HG03565 (cell line): ENCODE results near the gene CLIP1.
A peak's percentile ranks its signal among the peaks of the same experiment; 100 is the strongest.
"Not testable (repeated sequence)": the region's sequence is repeated elsewhere in the genome, so short reads cannot be mapped to it uniquely, and the experiment has no call there.

Source experiments
- ATAC-seq: cut with Tn5 transposase; IDR thresholded peaks from one replicate; pipeline ENCODE4 v1.9.1; 2021; ENCODE audit warnings: mild to moderate bottlenecking, moderate library complexity; ENCODE audit not compliant: unreplicated experiment

CLIP1 gene

GRCh38 chr12:122266230-122266901 lies 156.1 kb downstream of the CLIP1 start, which contains the start of gene VPS33A:
Gene VPS33A, minus strand, starts transcription at chr12:122266494. Its CDS starts 86 bp downstream, at chr12:122266408.
- peak; percentile 85 for ATAC-seq

- peak; percentile 27 for ATAC-seq
These were observed 156.6 kb downstream of the CLIP1 start for GRCh38 chr12:122265886-122266229.

GRCh38 chr12:122265476-122265875 lies 157.0 kb downstream of the CLIP1 start:
- ATAC-seq, result peak; percentile 5

GRCh38 chr12:122260735-122261134 lies 161.7 kb downstream of the CLIP1 start:
- ATAC-seq, result not testable (repeated sequence)

- not testable (repeated sequence) for ATAC-seq
These were observed 163.5 kb downstream of the CLIP1 start for GRCh38 chr12:122258939-122259338.

GRCh38 chr12:122258462-122258861 lies 164.0 kb downstream of the CLIP1 start:
- not testable (repeated sequence) for ATAC-seq

- ATAC-seq, result no peak
These were observed 171.9 kb downstream of the CLIP1 start for GRCh38 chr12:122250536-122250935.

GRCh38 chr12:122250047-122250446 lies 172.4 kb downstream of the CLIP1 start:
- ATAC-seq, result no peak

- ATAC-seq, result no peak
These were observed 176.9 kb downstream of the CLIP1 start for GRCh38 chr12:122245553-122245952.

GRCh38 chr12:122244565-122245371 lies 177.7 kb downstream of the CLIP1 start:
- no peak for ATAC-seq

GRCh38 chr12:122243965-122244364 lies 178.5 kb downstream of the CLIP1 start:
- no peak for ATAC-seq

- no peak for ATAC-seq
These were observed 183.6 kb downstream of the CLIP1 start for GRCh38 chr12:122238861-122239260.

GRCh38 chr12:122235741-122236140 lies 186.7 kb downstream of the CLIP1 start:
- no peak for ATAC-seq

- ATAC-seq, result no peak
These were observed 189.8 kb downstream of the CLIP1 start for GRCh38 chr12:122232691-122233090.

GRCh38 chr12:122230798-122231197 lies 191.7 kb downstream of the CLIP1 start:
- ATAC-seq, result no peak

- no peak for ATAC-seq
These were observed 194.4 kb downstream of the CLIP1 start for GRCh38 chr12:122228092-122228491.

GRCh38 chr12:122227341-122227740 lies 195.1 kb downstream of the CLIP1 start:
- ATAC-seq, result no peak

- ATAC-seq, result no peak
These were observed 195.9 kb downstream of the CLIP1 start for GRCh38 chr12:122226366-122227125.

GRCh38 chr12:122225683-122226365 lies 196.6 kb downstream of the CLIP1 start, which contains the start of gene DIABLO:
Gene DIABLO, minus strand, starts transcription at chr12:122226052. Its CDS starts 38 bp downstream, at chr12:122226014.
- ATAC-seq, result peak; percentile 79
